Caco-2 (cell line): Measurements from ENCODE around the gene NIPSNAP2. TPM values are rescaled to one million over a fixed set of nuclear protein-coding genes. Genes with fewer than 3 reads are reported as not detected.

Source experiments
- BruUV-seq: library from RNA; stranded (reverse); fragments of 400-500 nt; replicated peaks from 2 replicates; lab custom pipeline; 2021; lab: Mats Ljungman, UMichigan
- CTCF ChIA-PET: fragments of 300-600 bp; sonication (Branson Sonifier 250); formaldehyde crosslinking; loops from one replicate; lab custom pipeline; 2022; ENCODE audit warnings: antibody characterized with exemption; lab: Charles Lee
- POLR2A ChIA-PET: fragments of 300-600 bp; sonication (Branson Sonifier 250); formaldehyde crosslinking; loops from one replicate; lab custom pipeline; 2022; ENCODE audit warnings: antibody characterized with exemption; lab: Charles Lee
- DNase-seq, 2 experiments: peaks; one replicate each; pipeline versions ENCODE4 v3.0.0 to v3.0.0-alpha.2; 2020 to 2022
- H3K27me3 ChIP-seq: replicated peaks from 2 replicates; pipeline ENCODE4 v1.6.0; 2011; ENCODE audit warnings: low read length; ENCODE audit not compliant: control insufficient read depth, insufficient read depth
- H3K36me3 ChIP-seq: 2 replicates; pipeline ENCODE4 v1.5.1; 2011; ENCODE audit warnings: low read length; ENCODE audit not compliant: control insufficient read depth, insufficient read depth
- H3K4me1 ChIP-seq: fragments of 250-450 bp; sonication (Bioruptor Pico); 2 replicates; pipeline ENCODE4 v1.5.1; 2020; ENCODE audit warnings: mild to moderate bottlenecking
- H3K4me3 ChIP-seq: 2 replicates; pipeline ENCODE4 v1.5.1; 2011; ENCODE audit warnings: low read depth, mild to moderate bottlenecking, control low read depth, low read length
- H3K9me3 ChIP-seq: fragments of 250-450 bp; sonication (Bioruptor Pico); 2 replicates; pipeline ENCODE4 v1.5.1; 2020; ENCODE audit warnings: mild to moderate bottlenecking, moderate library complexity
- H3K27ac Mint-ChIP-seq: one replicate; pipeline ENCODE4 v1.8.0; 2022; ENCODE audit warnings: mixed read lengths; ENCODE audit not compliant: unreplicated experiment
- H3K27me3 Mint-ChIP-seq: one replicate; pipeline ENCODE4 v1.8.0; 2022; ENCODE audit warnings: mixed read lengths; ENCODE audit not compliant: insufficient read depth, unreplicated experiment
- H3K36me3 Mint-ChIP-seq: one replicate; pipeline ENCODE4 v1.8.0; 2022; ENCODE audit warnings: mild to moderate bottlenecking, mixed read lengths; ENCODE audit not compliant: insufficient read depth, unreplicated experiment
- H3K4me1 Mint-ChIP-seq: one replicate; pipeline ENCODE4 v1.8.0; 2022; ENCODE audit warnings: low read depth, mixed read lengths; ENCODE audit not compliant: unreplicated experiment
- H3K4me3 Mint-ChIP-seq: one replicate; pipeline ENCODE4 v1.8.0; 2022; ENCODE audit warnings: mild to moderate bottlenecking, moderate library complexity, mixed read lengths; ENCODE audit not compliant: unreplicated experiment
- H3K9me3 Mint-ChIP-seq: one replicate; pipeline ENCODE4 v1.8.0; 2022; ENCODE audit warnings: mixed read lengths; ENCODE audit not compliant: unreplicated experiment
- intact Hi-C: fragments of 100-400 bp; cut with micrococcal nuclease; formaldehyde crosslinking; loops from one replicate; pipeline ENCODE4 v1.10.0; 2022; ENCODE audit not compliant: unreplicated experiment
- total RNA-seq: library from RNA; stranded (reverse); gene quantifications from 2 replicates; pipeline ENCODE4 v1.2.3, GENCODE V29; 2022
- TF ChIP-seq, protein P1 (sequence below), 2 experiments: fragments of 200-600 bp in 1 of 2; IDR thresholded peaks; 1 replicate in 1 of 2; 2 replicates in 1 of 2; pipeline versions ENCODE4 v1.5.1 to v1.8.0; 2011 to 2022; ENCODE audit warnings: antibody characterized with exemption in 1 of 2, control low read depth in 1 of 2, inconsistent platforms in 1 of 2, low read depth in 1 of 2, low read length in 1 of 2, mild to moderate bottlenecking in 1 of 2, moderate library complexity in 1 of 2; ENCODE audit not compliant: insufficient read depth in 1 of 2, severe bottlenecking in 1 of 2, unreplicated experiment in 1 of 2

The NIPSNAP2 gene
- total RNA-seq, 1 experiment from 2014 or later = 63.4 TPM

DNA sequence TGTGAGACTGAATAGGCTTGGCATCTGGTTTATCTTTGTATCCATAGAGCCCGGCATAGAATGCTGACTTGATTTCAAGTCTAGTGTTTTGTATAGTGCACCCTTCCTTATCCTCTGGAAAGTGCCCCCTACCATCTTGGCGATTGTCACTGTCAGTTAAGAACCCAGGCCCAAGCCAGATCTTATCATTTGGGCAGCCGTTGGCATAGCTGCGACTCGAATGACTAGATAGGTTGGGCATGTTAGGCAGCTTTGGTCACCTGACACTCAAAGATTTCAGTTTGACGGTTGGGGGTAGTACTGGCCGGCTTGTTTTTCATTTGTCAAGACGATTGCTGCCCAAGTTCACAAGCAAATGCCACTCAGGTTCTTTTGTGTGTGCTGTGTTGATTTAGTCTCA lies 6.6 kb downstream of the NIPSNAP2 start:
- Mint-ChIP-seq H3K4me3 (no peak overlapping the region), H3K27me3 (no peaks in the 10 kb centered on the region), H3K36me3 (peaks cover 11% of the 10 kb centered on the region), H3K9me3 (no peaks in the 10 kb centered on the region), H3K27ac (no peak overlapping the region), H3K4me1 (no peaks in the 10 kb centered on the region)
- Histone ChIP-seq H3K27me3 (no peaks in the 10 kb centered on the region), H3K36me3 (peaks cover 1% of the 10 kb centered on the region), H3K4me3 (no peak overlapping the region), H3K4me1 (no peaks in the 10 kb centered on the region), H3K9me3 (no peaks in the 10 kb centered on the region)
- no TSS peak for BruUV-seq
- TF ChIP-seq, protein P1, sequence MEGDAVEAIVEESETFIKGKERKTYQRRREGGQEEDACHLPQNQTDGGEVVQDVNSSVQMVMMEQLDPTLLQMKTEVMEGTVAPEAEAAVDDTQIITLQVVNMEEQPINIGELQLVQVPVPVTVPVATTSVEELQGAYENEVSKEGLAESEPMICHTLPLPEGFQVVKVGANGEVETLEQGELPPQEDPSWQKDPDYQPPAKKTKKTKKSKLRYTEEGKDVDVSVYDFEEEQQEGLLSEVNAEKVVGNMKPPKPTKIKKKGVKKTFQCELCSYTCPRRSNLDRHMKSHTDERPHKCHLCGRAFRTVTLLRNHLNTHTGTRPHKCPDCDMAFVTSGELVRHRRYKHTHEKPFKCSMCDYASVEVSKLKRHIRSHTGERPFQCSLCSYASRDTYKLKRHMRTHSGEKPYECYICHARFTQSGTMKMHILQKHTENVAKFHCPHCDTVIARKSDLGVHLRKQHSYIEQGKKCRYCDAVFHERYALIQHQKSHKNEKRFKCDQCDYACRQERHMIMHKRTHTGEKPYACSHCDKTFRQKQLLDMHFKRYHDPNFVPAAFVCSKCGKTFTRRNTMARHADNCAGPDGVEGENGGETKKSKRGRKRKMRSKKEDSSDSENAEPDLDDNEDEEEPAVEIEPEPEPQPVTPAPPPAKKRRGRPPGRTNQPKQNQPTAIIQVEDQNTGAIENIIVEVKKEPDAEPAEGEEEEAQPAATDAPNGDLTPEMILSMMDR (IDR thresholded peaks at IDR 0.05; ENCODE audit: insufficient read depth in 1 of 2, low read depth in 1 of 2, low read length in 1 of 2, severe bottlenecking in 1 of 2, unreplicated experiment in 1 of 2) = no peak
- ChIA-PET POLR2A (interaction anchor here (0.9 kb wide), 1 partner anchor 10 kb away, joined by 3 read pairs; no protein-coding TSS in a partner anchor), CTCF (no interaction called here)
- DNase-seq = no peak
- intact Hi-C loops = no loop called here

DNA sequence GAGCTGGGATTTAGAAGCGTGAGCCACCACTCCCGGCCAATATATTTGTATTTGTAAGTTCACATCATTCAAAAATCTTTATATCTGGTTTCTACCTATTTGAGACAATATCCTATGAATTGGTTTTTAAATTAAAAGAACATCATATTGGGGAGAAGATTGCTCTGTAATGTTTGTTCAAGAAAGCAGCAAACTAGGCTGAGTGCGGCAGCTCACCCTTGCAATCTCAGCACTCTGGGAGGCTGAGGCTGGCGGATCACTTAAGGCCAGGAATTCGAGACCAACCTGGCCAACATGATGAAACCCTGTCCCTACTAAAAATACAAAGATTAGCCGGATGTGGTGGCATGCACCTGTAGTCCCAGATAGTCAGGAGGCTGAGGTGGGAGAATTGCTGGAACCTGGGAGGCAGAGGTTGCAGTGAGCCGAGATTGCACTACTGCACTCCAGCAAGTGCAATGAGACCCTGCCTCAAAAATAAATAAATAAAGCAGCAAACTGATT lies 9.4 kb downstream of the NIPSNAP2 start:
- TF ChIP-seq, protein P1 (IDR thresholded peaks at IDR 0.05; ENCODE audit: insufficient read depth in 1 of 2, low read depth in 1 of 2, low read length in 1 of 2, severe bottlenecking in 1 of 2, unreplicated experiment in 1 of 2) = no peak
- H3K9me3 Mint-ChIP-seq = no peaks in the 10 kb centered on the region
- no peaks in the 10 kb centered on the region for H3K27me3 ChIP-seq
- H3K4me1 Mint-ChIP-seq = no peaks in the 10 kb centered on the region
- ChIA-PET CTCF (no interaction called here), POLR2A (no interaction called here)
- no peak overlapping the region for H3K4me3 ChIP-seq
- no peak overlapping the region for H3K4me3 Mint-ChIP-seq
- peaks cover 5% of the 10 kb centered on the region for H3K36me3 Mint-ChIP-seq
- H3K36me3 ChIP-seq = no peaks in the 10 kb centered on the region
- no peaks in the 10 kb centered on the region for H3K9me3 ChIP-seq
- DNase-seq = no peak
- BruUV-seq = no TSS peak
- no peak overlapping the region for H3K27ac Mint-ChIP-seq
- H3K4me1 ChIP-seq = no peaks in the 10 kb centered on the region
- no peaks in the 10 kb centered on the region for H3K27me3 Mint-ChIP-seq
- intact Hi-C loops = no loop called here

DNA sequence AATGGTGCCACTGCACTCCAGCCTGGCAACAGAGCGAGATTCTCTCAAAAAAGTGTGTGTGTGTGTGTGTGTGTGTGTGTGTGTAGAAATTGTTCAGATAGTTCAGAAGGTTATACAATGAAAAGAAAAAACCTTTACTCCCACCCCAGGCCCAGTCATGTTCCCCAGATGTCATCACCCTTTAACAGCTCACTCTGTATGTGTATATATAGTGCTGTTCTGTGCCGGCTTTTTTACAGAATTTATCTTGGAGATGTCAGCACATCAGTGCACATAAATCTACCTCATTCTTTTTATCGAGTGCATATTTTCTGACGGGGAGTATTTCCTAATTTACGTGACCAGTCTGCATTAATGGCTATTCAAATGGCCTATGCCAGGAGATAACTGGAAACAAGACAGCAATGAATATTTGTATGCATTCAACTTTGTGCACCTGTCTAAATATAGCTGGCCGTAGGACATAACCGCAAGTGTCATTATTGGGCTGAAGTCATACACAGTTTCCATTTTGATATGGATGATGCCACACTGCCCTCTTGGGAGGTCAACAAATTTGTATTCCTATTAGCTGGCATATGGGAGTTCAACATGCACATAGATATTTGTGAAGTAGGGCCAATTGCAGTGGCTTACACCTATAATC lies 11.7 kb downstream of the NIPSNAP2 start:
- Histone ChIP-seq H3K27me3 (no peaks in the 10 kb centered on the region), H3K36me3 (no peaks in the 10 kb centered on the region; the same call in none of the 2 replicates), H3K9me3 (no peaks in the 10 kb centered on the region), H3K4me3 (no peak overlapping the region), H3K4me1 (no peaks in the 10 kb centered on the region)
- CTCF ChIA-PET = interaction anchor here (1.1 kb wide), 1 partner anchor 11 kb away, joined by 4 read pairs; no protein-coding TSS in a partner anchor
- intact Hi-C loops = no loop called here
- no TSS peak for BruUV-seq
- H3K9me3 Mint-ChIP-seq = no peaks in the 10 kb centered on the region
- no peak for DNase-seq
- no peak overlapping the region for H3K4me3 Mint-ChIP-seq
- TF ChIP-seq, protein P1 (IDR thresholded peaks at IDR 0.05; ENCODE audit: insufficient read depth in 1 of 2, low read depth in 1 of 2, low read length in 1 of 2, severe bottlenecking in 1 of 2, unreplicated experiment in 1 of 2) = no peak
- no peaks in the 10 kb centered on the region for H3K27me3 Mint-ChIP-seq
- peaks cover 15% of the 10 kb centered on the region for H3K36me3 Mint-ChIP-seq
- H3K4me1 Mint-ChIP-seq = no peaks in the 10 kb centered on the region
- H3K27ac Mint-ChIP-seq = no peak overlapping the region
- POLR2A ChIA-PET = no interaction called here
